ENCODE results near the gene SYTL3.

Gene SYTL3

GRCh38 chr6:158714706-158715105, 64.9 kb downstream of the SYTL3 start:
- DNase-seq (ENCODE audit: low read depth, low spot score) = no peak
- no peaks in the 10 kb centered on the region for H3K27me3 ChIP-seq (ENCODE audit: insufficient read depth, insufficient read length)
- peaks cover 2% of the 10 kb centered on the region for H3K4me1 ChIP-seq (ENCODE audit: insufficient read depth, insufficient read length)
- H3K9ac ChIP-seq (ENCODE audit: insufficient read length, low read depth) = no peak overlapping the region
- no peaks in the 10 kb centered on the region for H3K9me3 ChIP-seq (ENCODE audit: insufficient read depth, low read length)
- no peak overlapping the region for H3K4me3 ChIP-seq (ENCODE audit: insufficient read length, low read depth)
- H3K36me3 ChIP-seq (ENCODE audit: insufficient read depth, insufficient read length, low read length) = no peaks in the 10 kb centered on the region
- TF ChIP-seq SUZ12 (IDR thresholded peaks at IDR 0.05; ENCODE audit: extremely low read depth, insufficient read depth, insufficient read length) = no peak
- no peak for TF ChIP-seq ZNF274 (IDR thresholded peaks at IDR 0.05; ENCODE audit: low read depth, low read length)

- no peak overlapping the region for H3K4me3 ChIP-seq (ENCODE audit: insufficient read length, low read depth)
- DNase-seq (ENCODE audit: low read depth, low spot score) = no peak
Observed at GRCh38 chr6:158715330-158716311, 65.8 kb downstream of the SYTL3 start.

GRCh38 chr6:158717341-158718330, 67.8 kb downstream of the SYTL3 start:
- Histone ChIP-seq H3K4me3 (ENCODE audit: insufficient read length, low read depth) (no peak overlapping the region), H3K9ac (ENCODE audit: insufficient read length, low read depth) (no peak overlapping the region)

More at GRCh38 chr6:158715330-158716311, 65.8 kb downstream of the SYTL3 start:
- TF ChIP-seq ZNF274 (IDR thresholded peaks at IDR 0.05; ENCODE audit: low read depth, low read length) (no peak), YY1 (IDR thresholded peaks at IDR 0.05; ENCODE audit: insufficient read depth, insufficient read length) (no peak), SUZ12 (IDR thresholded peaks at IDR 0.05; ENCODE audit: extremely low read depth, insufficient read depth, insufficient read length) (no peak)
- Histone ChIP-seq H3K9ac (ENCODE audit: insufficient read length, low read depth) (no peak overlapping the region), H3K27me3 (ENCODE audit: insufficient read depth, insufficient read length) (no peaks in the 10 kb centered on the region), H3K4me1 (ENCODE audit: insufficient read depth, insufficient read length) (peaks cover 2% of the 10 kb centered on the region), H3K9me3 (ENCODE audit: insufficient read depth, low read length) (no peaks in the 10 kb centered on the region), H3K36me3 (ENCODE audit: insufficient read depth, insufficient read length, low read length) (no peaks in the 10 kb centered on the region)

GRCh38 chr6:158718461-158719046, 68.7 kb downstream of the SYTL3 start:
- peaks cover 2% of the 10 kb centered on the region for H3K4me1 ChIP-seq (ENCODE audit: insufficient read depth, insufficient read length)
- no peak overlapping the region for H3K9ac ChIP-seq (ENCODE audit: insufficient read length, low read depth)
- H3K9me3 ChIP-seq (ENCODE audit: insufficient read depth, low read length) = no peaks in the 10 kb centered on the region
- H3K36me3 ChIP-seq (ENCODE audit: insufficient read depth, insufficient read length, low read length) = no peaks in the 10 kb centered on the region
- H3K4me3 ChIP-seq (ENCODE audit: insufficient read length, low read depth) = no peak overlapping the region
- H3K27me3 ChIP-seq (ENCODE audit: insufficient read depth, insufficient read length) = no peaks in the 10 kb centered on the region
- TF ChIP-seq YY1 (IDR thresholded peaks at IDR 0.05; ENCODE audit: insufficient read depth, insufficient read length) (no peak), ZNF274 (IDR thresholded peaks at IDR 0.05; ENCODE audit: low read depth, low read length) (no peak), SUZ12 (IDR thresholded peaks at IDR 0.05; ENCODE audit: extremely low read depth, insufficient read depth, insufficient read length) (no peak)
- DNase-seq (ENCODE audit: low read depth, low spot score) = peak; percentile 40

More at GRCh38 chr6:158717341-158718330, 67.8 kb downstream of the SYTL3 start:
- H3K27me3 ChIP-seq (ENCODE audit: insufficient read depth, insufficient read length) = no peaks in the 10 kb centered on the region
- DNase-seq (ENCODE audit: low read depth, low spot score) = no peak
- H3K9me3 ChIP-seq (ENCODE audit: insufficient read depth, low read length) = no peaks in the 10 kb centered on the region
- TF ChIP-seq SUZ12 (IDR thresholded peaks at IDR 0.05; ENCODE audit: extremely low read depth, insufficient read depth, insufficient read length) = no peak
- no peak for TF ChIP-seq YY1 (IDR thresholded peaks at IDR 0.05; ENCODE audit: insufficient read depth, insufficient read length)
- no peak for TF ChIP-seq ZNF274 (IDR thresholded peaks at IDR 0.05; ENCODE audit: low read depth, low read length)
- H3K4me1 ChIP-seq (ENCODE audit: insufficient read depth, insufficient read length) = peaks cover 2% of the 10 kb centered on the region
- H3K36me3 ChIP-seq (ENCODE audit: insufficient read depth, insufficient read length, low read length) = no peaks in the 10 kb centered on the region

- no peak for DNase-seq (ENCODE audit: low read depth, low spot score)
- TF ChIP-seq YY1 (IDR thresholded peaks at IDR 0.05; ENCODE audit: insufficient read depth, insufficient read length) = no peak
- no peaks in the 10 kb centered on the region for H3K36me3 ChIP-seq (ENCODE audit: insufficient read depth, insufficient read length, low read length)
- no peaks in the 10 kb centered on the region for H3K9me3 ChIP-seq (ENCODE audit: insufficient read depth, low read length)
- H3K4me1 ChIP-seq (ENCODE audit: insufficient read depth, insufficient read length) = no peaks in the 10 kb centered on the region
- no peak overlapping the region for H3K4me3 ChIP-seq (ENCODE audit: insufficient read length, low read depth)
- H3K27me3 ChIP-seq (ENCODE audit: insufficient read depth, insufficient read length) = no peaks in the 10 kb centered on the region
- no peak overlapping the region for H3K9ac ChIP-seq (ENCODE audit: insufficient read length, low read depth)
Observed at GRCh38 chr6:158722176-158722729, 72.4 kb downstream of the SYTL3 start.

- TF ChIP-seq SUZ12 (IDR thresholded peaks at IDR 0.05; ENCODE audit: extremely low read depth, insufficient read depth, insufficient read length) = no peak
- TF ChIP-seq YY1 (IDR thresholded peaks at IDR 0.05; ENCODE audit: insufficient read depth, insufficient read length) = no peak
- no peak for TF ChIP-seq ZNF274 (IDR thresholded peaks at IDR 0.05; ENCODE audit: low read depth, low read length)
- H3K36me3 ChIP-seq (ENCODE audit: insufficient read depth, insufficient read length, low read length) = no peaks in the 10 kb centered on the region
- no peak for DNase-seq (ENCODE audit: low read depth, low spot score)
Observed at GRCh38 chr6:158725704-158726103, 75.8 kb downstream of the SYTL3 start.

More at GRCh38 chr6:158725704-158726103, 75.8 kb downstream of the SYTL3 start:
- H3K4me3 ChIP-seq (ENCODE audit: insufficient read length, low read depth) = no peak overlapping the region
- H3K4me1 ChIP-seq (ENCODE audit: insufficient read depth, insufficient read length) = no peaks in the 10 kb centered on the region
- no peaks in the 10 kb centered on the region for H3K27me3 ChIP-seq (ENCODE audit: insufficient read depth, insufficient read length)
- peaks cover 10% of the 10 kb centered on the region; the same call in 1 of the 2 replicates for H3K9me3 ChIP-seq (ENCODE audit: insufficient read depth, low read length)
- no peak overlapping the region for H3K9ac ChIP-seq (ENCODE audit: insufficient read length, low read depth)

All from NT2/D1 (cell line).